HL-60 (cell line): Measurements from ENCODE around the gene INTS6L.

Source experiments
- DNase-seq, 2 experiments: peaks; one replicate each; pipeline ENCODE4 v3.0.0-alpha.2; 2010 to 2020; ENCODE audit warnings: low read depth in 1 of 2, low spot score in 1 of 2
- H3K27ac ChIP-seq: fragments of 250-450 bp; sonication (Bioruptor Pico); replicated peaks from 2 replicates; pipeline ENCODE4 v1.5.1; 2020; ENCODE audit warnings: mild to moderate bottlenecking, moderate library complexity
- H3K27me3 ChIP-seq: fragments of 250-450 bp; sonication (Bioruptor Pico); 2 replicates; pipeline ENCODE4 v1.5.1; 2021; ENCODE audit warnings: mild to moderate bottlenecking, moderate library complexity; ENCODE audit not compliant: insufficient read depth, poor library complexity, severe bottlenecking
- H3K4me3 ChIP-seq: replicated peaks from 2 replicates; pipeline ENCODE4 v1.5.1; 2011; ENCODE audit warnings: mild to moderate bottlenecking, control low read depth, low read length; ENCODE audit not compliant: insufficient read depth
- GABPA ChIP-seq: IDR thresholded peaks from 2 replicates; pipeline ENCODE4 v1.6.1; 2012; ENCODE audit warnings: low read depth
- POLR2AphosphoS5 ChIP-seq: IDR thresholded peaks from 2 replicates; pipeline ENCODE4 v1.6.1; 2012; ENCODE audit warnings: low read depth
- REST ChIP-seq: IDR thresholded peaks from 2 replicates; pipeline ENCODE4 v1.6.1; 2012; ENCODE audit warnings: low read depth; ENCODE audit not compliant: insufficient replicate concordance
- SPI1 ChIP-seq: IDR thresholded peaks from 2 replicates; pipeline ENCODE4 v1.6.1; 2012; ENCODE audit warnings: low read depth, mild to moderate bottlenecking, borderline replicate concordance
- long read RNA-seq: library from polyadenylated mRNA; unstranded; transcript quantifications from one replicate; pipeline ENCODE4 v2.0.0, GENCODE V29; 2020
- TF ChIP-seq, protein P1 (sequence below): IDR thresholded peaks from one replicate; pipeline ENCODE4 v1.5.1; 2011; ENCODE audit warnings: low read length, control low read depth, inconsistent platforms; ENCODE audit not compliant: insufficient read depth

The INTS6L gene, protein sequence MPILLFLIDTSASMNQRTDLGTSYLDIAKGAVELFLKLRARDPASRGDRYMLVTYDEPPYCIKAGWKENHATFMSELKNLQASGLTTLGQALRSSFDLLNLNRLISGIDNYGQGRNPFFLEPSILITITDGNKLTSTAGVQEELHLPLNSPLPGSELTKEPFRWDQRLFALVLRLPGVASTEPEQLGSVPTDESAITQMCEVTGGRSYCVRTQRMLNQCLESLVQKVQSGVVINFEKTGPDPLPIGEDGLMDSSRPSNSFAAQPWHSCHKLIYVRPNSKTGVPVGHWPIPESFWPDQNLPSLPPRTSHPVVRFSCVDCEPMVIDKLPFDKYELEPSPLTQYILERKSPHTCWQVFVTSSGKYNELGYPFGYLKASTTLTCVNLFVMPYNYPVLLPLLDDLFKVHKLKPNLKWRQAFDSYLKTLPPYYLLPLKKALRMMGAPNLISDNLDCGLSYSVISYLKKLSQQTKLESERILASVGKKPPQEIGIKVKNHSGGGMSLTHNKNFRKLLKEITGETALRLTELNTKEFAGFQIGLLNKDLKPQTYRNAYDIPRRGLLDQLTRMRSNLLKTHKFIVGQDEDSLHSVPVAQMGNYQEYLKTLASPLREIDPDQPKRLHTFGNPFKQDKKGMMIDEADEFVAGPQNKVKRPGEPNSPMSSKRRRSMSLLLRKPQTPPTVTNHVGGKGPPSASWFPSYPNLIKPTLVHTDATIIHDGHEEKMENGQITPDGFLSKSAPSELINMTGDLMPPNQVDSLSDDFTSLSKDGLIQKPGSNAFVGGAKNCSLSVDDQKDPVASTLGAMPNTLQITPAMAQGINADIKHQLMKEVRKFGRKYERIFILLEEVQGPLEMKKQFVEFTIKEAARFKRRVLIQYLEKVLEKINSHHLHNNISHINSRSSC
- long read RNA-seq, transcript INTS6L-201 (17 exons, 3,793 nt), result major isoform, 9 of 40 reads
- long read RNA-seq, partial matches to known transcripts, result 5 of 40 reads
- long read RNA-seq, other reads (novel, unspliced or antisense), result 26 of 40 reads

DNA sequence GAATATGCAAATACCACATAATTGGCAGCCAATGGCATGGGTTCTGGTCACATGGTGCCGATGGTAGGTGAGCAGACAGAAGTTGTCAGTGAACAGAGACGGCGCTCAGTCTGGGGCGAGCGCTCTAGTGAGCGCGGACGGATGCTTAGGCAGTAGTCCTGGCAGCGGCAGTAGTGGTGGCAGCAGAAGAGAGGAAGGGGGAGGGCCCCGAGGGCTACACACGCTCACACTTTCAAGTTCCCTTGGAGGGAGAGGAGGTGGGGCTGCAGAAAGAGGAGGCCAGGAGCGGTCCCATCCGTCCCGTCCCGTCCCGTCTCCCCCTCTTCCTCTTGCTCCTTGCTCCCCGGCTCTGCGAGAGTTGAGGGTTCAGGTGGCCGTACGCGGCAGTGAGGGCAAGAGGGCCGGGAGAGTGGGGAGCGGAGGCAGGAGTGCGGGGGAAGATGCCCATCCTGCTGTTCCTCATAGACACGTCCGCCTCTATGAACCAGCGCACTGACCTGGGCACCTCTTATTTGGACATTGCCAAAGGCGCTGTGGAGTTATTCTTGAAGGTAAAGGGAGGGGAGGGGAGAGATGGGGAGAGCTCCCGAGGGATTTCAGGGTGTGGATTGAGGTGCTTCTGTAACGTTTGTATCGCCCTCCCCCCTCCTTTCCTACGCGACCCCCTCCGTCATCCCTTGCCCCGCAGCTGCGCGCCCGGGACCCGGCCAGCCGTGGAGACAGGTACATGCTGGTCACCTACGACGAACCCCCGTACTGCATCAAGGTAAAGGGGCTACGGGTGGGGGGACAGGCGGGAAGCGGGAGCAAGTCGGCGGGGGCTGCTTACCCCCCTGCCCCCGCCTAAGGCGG lies at the start of gene INTS6L:
Gene INTS6L, plus strand, starts transcription at position 108 of the 852 bp plus-strand sequence. Its CDS starts 333 bp downstream, at position 441.
- TF ChIP-seq SPI1, result no peak
- TF ChIP-seq POLR2AphosphoS5, result peak; percentile 95
- peak; percentile 15 for TF ChIP-seq REST
- Histone ChIP-seq H3K27ac (peak within 1 kb of the TSS; percentile 90), H3K4me3 (peak within 1 kb of the TSS; percentile 69), H3K27me3 (no peaks in the 10 kb centered on the region)
- peak; percentile 80 to 93 for DNase-seq

GRCh38 chrX:135476378-135476777 lies 44.1 kb upstream of the INTS6L start:
- Histone ChIP-seq H3K4me3 (no peak overlapping the region), H3K27me3 (no peaks in the 10 kb centered on the region), H3K27ac (no peak overlapping the region)
- TF ChIP-seq POLR2AphosphoS5 (no peak), GABPA (no peak), REST (no peak), SPI1 (no peak)
- TF ChIP-seq, protein P1, sequence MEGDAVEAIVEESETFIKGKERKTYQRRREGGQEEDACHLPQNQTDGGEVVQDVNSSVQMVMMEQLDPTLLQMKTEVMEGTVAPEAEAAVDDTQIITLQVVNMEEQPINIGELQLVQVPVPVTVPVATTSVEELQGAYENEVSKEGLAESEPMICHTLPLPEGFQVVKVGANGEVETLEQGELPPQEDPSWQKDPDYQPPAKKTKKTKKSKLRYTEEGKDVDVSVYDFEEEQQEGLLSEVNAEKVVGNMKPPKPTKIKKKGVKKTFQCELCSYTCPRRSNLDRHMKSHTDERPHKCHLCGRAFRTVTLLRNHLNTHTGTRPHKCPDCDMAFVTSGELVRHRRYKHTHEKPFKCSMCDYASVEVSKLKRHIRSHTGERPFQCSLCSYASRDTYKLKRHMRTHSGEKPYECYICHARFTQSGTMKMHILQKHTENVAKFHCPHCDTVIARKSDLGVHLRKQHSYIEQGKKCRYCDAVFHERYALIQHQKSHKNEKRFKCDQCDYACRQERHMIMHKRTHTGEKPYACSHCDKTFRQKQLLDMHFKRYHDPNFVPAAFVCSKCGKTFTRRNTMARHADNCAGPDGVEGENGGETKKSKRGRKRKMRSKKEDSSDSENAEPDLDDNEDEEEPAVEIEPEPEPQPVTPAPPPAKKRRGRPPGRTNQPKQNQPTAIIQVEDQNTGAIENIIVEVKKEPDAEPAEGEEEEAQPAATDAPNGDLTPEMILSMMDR, result no peak
- no peak for DNase-seq

GRCh38 chrX:135477576-135477975 lies 42.9 kb upstream of the INTS6L start:
- peak; percentile 92 for TF ChIP-seq REST
- no peak for TF ChIP-seq GABPA
- TF ChIP-seq, protein P1, result peak; percentile 26
- no peak overlapping the region for H3K27ac ChIP-seq
- DNase-seq, result peak; percentile 17 to 46
- no peaks in the 10 kb centered on the region for H3K27me3 ChIP-seq
- H3K4me3 ChIP-seq, result no peak overlapping the region
